OCI-LY3 (cell line): ENCODE results near the gene BTRC.

Source experiments
- CTCF ChIP-seq: fragments of 200-600, 300-600 bp; sonication (generic); IDR thresholded peaks from 2 replicates; pipeline ENCODE4 v1.5.1; 2014; ENCODE audit warnings: antibody characterized with exemption, low read length, low read depth
- EZH2phosphoT487 ChIP-seq: fragments of 200-600 bp; shearing (Covaris generic); IDR thresholded peaks from 2 replicates; pipeline ENCODE4 v1.6.1; 2018; ENCODE audit warnings: antibody characterized with exemption, mixed run types, low read depth

GRCh38 chr10:101504438-101504837 lies 150.5 kb downstream of the BTRC start:
- no peak for TF ChIP-seq EZH2phosphoT487
- TF ChIP-seq CTCF = no peak
